ENCODE data around the gene ANKH.

DNA sequence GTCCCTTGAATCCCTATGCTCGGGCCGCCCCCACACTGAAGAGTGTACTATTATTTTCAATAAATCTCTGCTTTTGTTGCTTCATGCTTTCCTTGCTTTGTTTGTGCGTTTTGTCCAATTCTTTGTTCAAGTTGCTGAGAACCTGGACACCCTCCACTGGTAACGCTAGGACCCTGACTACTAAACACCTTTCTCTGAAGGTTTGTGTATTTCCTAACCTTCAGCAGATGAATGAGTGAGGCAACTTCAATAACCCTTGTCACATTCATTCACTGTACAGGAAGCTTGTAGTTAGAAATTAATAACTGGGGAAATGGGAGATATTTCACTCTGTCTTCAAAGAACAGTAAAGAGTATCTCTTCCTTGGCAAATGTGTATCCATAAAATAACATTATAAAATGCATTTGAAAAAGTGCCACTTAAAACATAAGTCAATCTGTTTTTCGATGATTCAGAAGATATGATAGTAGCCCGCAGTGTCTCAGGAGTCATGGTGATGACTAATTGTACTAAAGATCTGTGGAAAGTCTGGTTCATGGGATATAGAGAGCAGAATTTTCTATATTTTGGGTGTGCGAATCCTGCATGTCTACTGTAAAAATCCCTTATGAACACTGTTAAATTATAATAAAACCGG is 43.2 kb upstream of the ANKH start:
- TF ChIP-seq FOXK2 (IDR thresholded peaks at IDR 0.05) (no peak), POLR2AphosphoS5 (IDR thresholded peaks at IDR 0.05; ENCODE audit: low read length) (no peak), EZH2 (IDR thresholded peaks at IDR 0.05; ENCODE audit: borderline replicate concordance, control insufficient read depth, low read depth, low read length) (no peak), SMC3 (IDR thresholded peaks at IDR 0.05; ENCODE audit: borderline replicate concordance, low read length) (no peak), SP1 (IDR thresholded peaks at IDR 0.05; ENCODE audit: low read depth, low read length) (no peak), RUNX3 (IDR thresholded peaks at IDR 0.05; ENCODE audit: low read length) (no peak)
- TF ChIP-seq, protein P1, sequence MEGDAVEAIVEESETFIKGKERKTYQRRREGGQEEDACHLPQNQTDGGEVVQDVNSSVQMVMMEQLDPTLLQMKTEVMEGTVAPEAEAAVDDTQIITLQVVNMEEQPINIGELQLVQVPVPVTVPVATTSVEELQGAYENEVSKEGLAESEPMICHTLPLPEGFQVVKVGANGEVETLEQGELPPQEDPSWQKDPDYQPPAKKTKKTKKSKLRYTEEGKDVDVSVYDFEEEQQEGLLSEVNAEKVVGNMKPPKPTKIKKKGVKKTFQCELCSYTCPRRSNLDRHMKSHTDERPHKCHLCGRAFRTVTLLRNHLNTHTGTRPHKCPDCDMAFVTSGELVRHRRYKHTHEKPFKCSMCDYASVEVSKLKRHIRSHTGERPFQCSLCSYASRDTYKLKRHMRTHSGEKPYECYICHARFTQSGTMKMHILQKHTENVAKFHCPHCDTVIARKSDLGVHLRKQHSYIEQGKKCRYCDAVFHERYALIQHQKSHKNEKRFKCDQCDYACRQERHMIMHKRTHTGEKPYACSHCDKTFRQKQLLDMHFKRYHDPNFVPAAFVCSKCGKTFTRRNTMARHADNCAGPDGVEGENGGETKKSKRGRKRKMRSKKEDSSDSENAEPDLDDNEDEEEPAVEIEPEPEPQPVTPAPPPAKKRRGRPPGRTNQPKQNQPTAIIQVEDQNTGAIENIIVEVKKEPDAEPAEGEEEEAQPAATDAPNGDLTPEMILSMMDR (IDR thresholded peaks at IDR 0.05 in 2 of 3, conservative IDR thresholded peaks at IDR 0.05 in 1 of 3; ENCODE audit: control insufficient read depth in 2 of 3, extremely low read depth in 1 of 3, insufficient read depth in 1 of 3, low read depth in 3 of 3, low read length in 3 of 3) = no peak

Measured in GM12878 (cell line).